GM19467 (cell line): ENCODE measurements around the gene KCNK18.

Experiments
- ATAC-seq: cut with Tn5 transposase; IDR thresholded peaks from one replicate; pipeline ENCODE4 v1.9.1; 2021; ENCODE audit warnings: mild to moderate bottlenecking, moderate library complexity; ENCODE audit not compliant: unreplicated experiment

The KCNK18 gene

DNA sequence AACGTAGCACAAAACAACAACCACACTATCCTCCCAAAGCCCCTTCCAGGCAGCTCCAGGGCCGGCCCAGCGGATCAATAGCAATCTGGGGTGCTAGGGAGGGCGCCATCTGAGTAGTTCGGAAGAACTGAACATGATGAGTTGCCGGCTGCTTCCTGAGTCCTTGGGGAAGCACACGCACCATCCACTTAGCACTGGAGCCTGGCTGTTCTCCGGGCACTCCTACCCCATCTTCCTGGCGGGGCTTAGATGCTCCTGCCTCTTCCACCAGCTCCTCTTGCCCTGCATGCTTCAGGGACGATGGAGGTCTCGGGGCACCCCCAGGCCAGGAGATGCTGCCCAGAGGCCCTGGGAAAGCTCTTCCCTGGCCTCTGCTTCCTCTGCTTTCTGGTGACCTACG lies at the start of gene KCNK18:
KCNK18 (plus strand) TSS at position 301 of the 400 bp plus-strand sequence; CDS start at position 301, 0 bp downstream.
- no peak for ATAC-seq

DNA sequence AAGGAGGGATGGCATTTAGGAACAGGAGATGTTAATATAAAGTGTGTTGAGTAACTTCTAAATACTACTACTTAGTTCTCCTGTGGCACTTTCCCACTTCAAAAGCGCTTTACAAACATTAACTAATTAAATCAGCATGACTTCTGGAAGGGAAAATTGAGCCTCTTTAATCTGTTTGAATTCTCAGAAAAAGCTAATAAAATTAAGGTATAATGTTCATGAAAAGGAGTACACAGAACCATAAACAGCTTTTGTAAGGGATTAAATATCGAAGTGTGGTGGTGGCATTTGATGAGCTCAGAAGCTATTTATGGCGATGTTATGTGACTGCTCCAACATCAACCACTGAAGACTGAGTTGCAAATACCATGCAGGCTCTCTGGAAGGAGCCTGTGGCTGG lies 49.0 kb upstream of the KCNK18 start:
- no peak for ATAC-seq

GRCh38 chr10:117152668-117153067 lies 44.6 kb upstream of the KCNK18 start:
- no peak for ATAC-seq

GRCh38 chr10:117158297-117158696 lies 39.0 kb upstream of the KCNK18 start:
- no peak for ATAC-seq

DNA sequence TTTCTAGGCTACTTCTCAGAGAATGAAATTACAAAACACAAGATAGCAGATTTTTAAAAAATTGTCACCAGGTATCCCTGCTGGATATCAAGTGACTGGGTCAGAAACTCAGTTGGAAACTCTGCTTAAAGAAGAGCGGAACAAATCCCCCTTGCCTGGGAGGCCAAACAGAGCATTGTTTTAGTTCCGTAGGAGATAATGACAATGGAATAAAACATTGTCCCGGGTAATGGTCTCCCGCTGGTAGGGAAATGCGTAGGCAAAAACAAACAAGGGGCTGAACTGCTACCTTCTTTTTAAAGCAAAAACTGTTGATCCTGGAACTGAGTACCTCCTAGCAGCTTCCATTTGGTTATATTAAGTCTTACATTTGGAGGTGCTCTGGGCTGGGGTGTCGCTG lies 37.9 kb upstream of the KCNK18 start:
- no peak for ATAC-seq

- ATAC-seq, result no peak
Measured at GRCh38 chr10:117160567-117160966, 36.7 kb upstream of the KCNK18 start.

- ATAC-seq, result no peak
Measured at GRCh38 chr10:117161386-117162033, 35.8 kb upstream of the KCNK18 start.

DNA sequence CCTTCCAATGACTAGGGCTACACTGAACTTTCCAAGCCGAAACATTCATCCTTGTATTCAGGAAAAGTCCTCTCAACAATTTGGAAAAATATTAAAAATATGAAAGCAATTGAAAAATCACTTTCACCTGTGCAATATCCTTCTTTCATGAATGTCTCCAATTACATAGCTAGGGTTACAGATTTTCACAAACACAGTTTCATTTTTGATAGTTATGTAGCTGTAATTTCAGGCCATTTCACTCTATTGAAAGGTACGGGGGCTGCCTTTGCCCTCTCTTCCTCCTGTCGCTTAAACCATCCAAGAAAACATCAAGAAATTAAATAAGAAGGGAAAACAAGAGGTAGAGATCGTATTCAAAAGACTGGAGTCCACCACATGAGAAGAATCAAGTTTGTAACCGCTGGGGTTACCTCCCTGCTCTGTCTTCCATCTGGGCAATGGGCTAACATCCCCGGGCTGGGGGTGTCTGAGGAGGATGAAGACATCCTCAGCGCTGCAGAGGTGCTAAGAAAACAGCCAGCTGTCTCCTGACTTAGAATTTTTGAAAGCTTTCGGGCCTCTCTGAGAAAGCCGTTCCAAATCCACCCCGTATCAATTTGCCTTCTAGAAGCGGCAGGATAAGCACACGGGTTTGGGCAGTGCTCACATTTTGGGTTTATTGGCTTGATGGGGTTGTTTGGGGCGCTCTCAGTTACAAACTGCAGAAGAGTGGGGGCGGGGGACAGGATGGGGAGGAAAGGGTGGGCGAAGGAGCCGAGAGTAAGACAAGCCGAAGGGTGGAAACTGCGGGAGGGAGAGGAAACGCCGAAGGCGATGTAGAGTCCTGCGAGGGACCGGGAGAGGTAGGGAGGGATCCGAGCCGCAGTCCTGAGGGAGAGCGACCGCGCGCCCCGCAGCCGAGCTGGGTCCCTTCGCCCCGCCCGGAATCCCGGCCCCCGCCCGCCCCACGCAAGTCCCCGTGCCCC lies 34.9 kb upstream of the KCNK18 start:
- ATAC-seq, result no peak

DNA sequence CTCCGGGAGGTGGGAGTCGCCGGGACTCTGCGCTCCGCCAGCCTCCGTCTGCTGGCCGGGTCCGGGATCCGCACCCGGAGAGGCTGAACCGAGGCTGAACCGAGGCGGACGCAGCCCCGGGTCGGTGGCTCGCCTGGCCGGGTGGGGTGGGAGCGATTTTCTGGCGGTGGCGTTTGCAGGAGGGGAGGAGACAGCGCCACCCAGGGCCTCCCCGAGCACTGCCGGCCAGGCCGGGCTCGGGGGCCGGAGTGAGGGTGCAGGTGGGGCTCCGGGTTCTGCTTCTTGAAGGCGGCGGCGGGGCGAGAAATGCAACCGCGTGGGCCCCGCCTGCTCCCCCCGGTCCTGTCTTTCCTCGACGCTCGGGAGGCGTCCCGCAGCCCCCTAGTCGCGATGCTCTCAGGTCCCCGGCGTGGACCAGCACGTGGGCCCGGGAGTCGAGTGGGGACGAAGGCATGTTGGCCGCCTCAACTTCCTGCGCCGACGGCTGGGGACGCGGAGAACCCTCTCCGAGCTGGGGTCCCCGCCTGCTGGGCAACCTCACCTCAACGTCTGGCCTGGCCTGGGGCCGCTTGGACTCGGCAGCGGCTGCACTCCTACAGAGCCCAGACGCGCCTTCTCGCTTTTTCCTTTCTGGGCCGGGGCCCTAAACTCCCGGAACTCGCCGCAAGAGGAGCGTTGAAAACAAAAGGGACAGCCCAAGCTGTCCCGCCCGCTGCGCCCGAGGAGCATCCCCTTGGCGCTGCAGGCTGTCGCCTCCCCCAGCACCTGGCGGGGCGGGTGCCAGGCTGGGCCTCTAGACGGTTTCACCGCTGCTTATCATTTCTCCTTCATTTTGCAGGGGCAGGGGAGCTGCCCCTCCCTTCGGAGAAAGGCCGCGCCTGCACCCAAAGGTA lies 34.0 kb upstream of the KCNK18 start:
- ATAC-seq, result no peak

GRCh38 chr10:117163954-117164548 lies 33.2 kb upstream of the KCNK18 start:
- no peak for ATAC-seq

GRCh38 chr10:117164592-117165537 lies 32.4 kb upstream of the KCNK18 start:
- ATAC-seq, result no peak

DNA sequence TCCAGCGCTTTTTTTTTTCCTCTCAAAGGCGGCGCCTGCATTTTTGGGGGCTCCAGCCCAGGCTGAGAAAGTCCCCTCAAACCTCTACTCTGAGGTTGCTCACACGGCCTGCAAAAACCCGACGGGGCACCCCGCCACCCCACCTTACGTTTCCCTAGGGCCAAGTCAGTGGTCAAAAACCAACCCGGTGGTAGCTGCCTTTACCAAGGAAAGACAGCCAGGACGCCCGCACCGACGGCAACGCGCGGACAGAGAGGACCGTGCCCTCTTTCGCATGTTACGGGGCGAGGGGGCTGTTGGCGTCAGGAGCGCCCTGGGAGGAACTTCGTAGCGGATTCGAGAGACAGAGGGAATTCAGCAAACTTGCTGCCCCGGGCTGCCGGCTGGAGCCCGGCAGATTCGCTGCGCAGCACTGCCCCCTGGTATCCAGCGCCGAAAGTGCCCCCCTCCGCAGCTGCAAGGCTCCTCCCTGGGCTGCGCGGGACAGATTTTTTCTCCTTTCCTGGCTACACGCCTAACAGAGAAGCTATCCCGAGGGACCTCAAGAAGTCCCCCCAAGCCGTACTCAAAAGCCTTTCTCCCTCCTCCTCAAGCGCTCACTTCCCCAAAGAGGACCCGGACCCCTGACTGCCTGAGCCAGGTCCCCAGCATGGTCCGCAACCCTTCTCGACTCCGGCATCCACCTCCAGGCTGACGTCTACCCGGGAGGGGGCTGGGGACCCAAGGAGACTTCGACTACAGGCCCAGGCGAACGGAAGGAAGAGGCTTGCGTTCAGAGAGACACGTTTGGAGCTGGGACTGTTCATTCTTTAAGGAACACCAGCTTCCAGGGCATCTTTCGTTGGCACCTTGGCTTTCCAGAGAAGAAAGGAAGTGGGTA lies 31.5 kb upstream of the KCNK18 start:
- no peak for ATAC-seq

- no peak for ATAC-seq
Measured at GRCh38 chr10:117166418-117167345, 30.6 kb upstream of the KCNK18 start.

- no peak for ATAC-seq
Measured at GRCh38 chr10:117167346-117167788, 29.9 kb upstream of the KCNK18 start.

DNA sequence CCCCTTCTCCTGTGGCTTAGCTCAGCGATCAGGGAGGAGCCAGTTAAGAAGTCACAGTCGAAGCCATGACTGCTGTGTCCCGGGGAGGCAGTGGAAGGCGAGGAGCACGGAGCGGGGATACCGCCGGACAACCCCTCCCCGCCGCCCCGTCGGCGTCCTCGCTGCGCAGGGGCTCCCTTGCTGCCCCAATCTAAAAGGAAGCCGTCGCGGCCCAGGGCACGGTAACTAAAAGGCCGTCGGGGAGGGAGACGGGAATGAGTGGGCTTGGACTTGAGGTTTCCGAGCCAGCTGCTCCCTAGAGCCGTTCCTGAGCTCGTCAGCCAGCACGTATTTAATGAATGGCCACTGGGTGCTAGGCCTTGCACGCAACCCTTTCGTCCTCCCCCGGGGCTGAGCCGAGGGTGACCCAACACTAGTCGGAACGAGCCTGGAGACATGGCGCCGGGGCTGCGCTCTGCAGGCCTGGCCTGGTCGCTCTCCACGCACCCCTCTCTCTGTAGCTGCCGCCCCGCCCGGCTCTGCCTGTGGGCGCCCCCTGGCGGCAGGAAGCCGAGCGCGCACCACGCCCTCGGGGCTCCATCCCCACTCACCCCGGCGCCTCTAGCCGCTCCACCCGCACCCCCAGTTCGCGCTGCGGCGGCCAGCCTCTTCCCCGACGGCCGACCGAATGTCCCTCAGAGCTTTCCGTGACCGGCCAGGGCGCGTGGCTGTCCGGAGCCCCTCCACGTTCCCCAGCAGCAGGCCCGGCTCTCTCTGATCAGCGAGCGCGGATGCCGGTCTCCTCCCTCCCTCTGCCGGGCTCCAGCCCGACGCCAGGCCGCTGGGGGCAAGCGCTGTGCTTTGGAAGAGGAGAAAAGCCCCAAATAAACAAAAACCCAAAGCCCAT lies 29.3 kb upstream of the KCNK18 start:
- ATAC-seq, result peak; percentile 91

- ATAC-seq, result no peak
Measured at GRCh38 chr10:117168729-117169128, 28.6 kb upstream of the KCNK18 start.
